Stimulated activated CD4-positive, alpha-beta T cell treated with anti-CD3 and anti-CD28 coated beads, TNF-alpha, amount 100 ng/mL, for 48 hours (primary cell): ENCODE results near the gene HDAC4.

Experiments
- DNase-seq, 3 donors: peaks; one replicate each; pipeline ENCODE4 v3.0.0-alpha.2; 2020; ENCODE audit warnings: low read depth in 3 of 3

HDAC4 gene

DNA sequence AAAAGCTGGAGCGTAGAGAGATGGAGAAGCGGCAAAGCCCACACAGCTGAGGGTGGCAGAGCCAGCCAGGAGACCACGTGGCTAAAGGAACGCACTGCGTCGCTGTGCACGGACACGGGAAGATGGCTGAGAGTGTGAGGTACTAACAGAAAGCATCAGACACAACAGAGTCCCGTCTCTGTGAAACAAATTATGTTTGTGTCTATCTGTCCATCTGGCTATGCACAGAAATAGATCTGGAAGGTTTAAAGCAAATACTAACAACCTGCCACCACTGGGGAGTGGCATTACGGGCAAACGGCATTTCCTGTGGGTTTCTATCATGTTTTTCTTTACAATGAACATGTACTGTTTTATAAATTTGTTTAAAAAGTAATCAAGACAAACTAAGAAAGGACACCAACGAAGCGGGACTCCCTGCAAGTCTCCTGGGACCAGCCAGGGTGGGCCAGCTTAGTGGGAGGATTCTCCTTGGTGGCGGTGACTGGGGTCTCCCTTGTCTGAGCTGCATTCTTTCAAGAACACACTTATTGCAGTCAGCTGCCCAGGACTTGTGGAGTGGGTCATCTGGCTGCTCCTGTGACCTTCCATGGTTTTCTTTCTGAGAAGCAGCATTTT, 290.8 kb downstream of the HDAC4 start:
- no peak for DNase-seq

DNA sequence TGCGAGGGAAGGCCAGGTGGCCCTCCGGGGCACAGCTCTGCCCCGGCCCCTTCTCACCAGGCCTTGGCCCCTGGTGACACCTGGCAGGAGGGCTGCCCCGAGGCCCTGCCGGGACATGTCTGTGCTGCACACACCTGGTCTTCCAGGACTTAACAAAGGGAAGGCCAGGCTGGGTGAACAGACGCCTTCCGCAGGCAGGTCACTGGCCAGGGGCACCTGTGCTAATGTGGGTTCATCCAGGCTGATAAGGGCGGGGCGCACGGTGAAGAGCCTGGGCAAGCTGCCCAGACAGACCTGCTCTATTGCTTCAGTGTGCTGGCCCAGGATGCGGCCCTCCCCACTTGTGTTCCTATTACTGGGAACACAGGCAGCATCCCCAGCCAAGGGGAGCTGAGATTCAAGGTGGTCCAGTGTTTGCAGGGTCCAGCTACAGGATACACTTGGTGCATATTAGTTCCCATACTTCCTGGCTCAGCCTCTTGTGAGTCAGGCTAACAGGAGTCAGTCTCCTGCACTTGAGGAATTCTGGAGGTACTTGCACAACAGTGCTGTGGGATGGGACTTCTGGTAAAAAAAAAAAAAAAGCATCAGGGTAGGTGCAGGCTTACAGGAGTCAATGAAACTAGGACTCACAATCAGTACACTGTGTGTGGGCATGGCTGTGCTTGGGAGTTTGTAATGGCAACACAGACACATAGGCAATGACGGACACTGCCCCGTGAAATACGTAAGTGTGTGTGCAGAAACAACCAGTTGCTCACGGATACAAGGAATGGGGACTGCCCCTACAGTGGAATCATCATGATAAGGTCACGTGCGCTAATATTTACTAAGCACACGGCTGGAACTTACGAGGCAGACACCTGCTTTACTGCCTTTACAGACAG, 291.5 kb downstream of the HDAC4 start:
- no peak for DNase-seq

DNA sequence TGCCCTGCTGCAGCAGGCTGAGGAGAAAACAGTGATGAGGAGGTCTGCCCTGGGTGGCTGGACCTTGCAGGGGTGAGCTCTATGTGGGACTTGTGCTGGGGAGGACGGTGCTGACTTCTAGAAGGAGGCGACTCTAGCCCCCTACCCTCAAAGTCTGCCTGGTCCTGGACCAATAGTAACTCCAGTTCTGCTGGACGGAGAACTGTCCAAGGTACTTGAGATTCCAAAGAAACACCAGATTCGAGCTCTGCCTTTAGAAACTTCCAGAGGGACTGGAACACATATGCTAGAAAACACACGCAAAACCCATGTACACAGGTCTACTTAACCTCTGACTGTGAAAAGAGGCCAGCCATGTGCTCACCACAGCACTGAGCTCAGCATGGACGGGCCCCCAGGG, 292.4 kb downstream of the HDAC4 start:
- no peak for DNase-seq

DNA sequence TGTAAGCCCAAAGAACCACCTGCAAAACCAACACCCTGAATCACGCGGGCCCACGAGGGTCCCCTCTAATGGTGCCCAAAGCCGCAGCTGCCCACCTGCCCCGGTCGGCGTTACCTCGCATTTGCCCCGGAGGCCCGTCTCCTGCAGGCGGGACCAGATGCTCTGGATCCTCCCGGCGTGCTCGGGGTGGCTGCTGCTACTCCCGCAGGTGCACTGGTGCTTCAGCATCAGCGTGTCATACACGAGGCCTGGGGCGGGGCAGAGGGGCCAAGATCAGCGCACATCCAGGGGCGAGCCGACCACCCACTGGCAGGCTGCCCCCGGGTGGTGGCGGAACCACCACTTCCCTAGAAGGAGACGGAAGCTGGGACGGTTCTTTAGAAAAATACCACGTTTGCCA, 292.9 kb downstream of the HDAC4 start:
- DNase-seq = no peak

DNA sequence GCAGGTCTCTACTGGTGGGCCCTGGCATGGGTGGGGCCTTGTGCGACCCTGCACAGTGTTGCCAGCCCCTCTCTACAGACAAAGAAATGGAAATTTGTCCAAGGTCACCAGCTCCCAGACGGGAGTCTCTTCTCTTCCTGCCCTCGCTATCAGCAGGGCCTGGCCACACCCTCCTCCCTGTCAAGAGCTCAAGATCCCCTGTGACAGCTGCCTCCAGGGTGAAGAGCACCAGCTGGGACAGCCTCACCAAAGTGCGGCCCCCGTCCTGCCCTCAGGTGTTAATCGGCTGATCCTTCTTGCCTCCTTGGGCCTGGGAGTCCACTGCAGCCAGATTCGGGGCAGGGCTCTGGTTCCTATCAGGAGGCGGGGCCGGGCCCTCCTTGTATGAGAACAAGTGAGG, 293.9 kb downstream of the HDAC4 start:
- no peak for DNase-seq

DNA sequence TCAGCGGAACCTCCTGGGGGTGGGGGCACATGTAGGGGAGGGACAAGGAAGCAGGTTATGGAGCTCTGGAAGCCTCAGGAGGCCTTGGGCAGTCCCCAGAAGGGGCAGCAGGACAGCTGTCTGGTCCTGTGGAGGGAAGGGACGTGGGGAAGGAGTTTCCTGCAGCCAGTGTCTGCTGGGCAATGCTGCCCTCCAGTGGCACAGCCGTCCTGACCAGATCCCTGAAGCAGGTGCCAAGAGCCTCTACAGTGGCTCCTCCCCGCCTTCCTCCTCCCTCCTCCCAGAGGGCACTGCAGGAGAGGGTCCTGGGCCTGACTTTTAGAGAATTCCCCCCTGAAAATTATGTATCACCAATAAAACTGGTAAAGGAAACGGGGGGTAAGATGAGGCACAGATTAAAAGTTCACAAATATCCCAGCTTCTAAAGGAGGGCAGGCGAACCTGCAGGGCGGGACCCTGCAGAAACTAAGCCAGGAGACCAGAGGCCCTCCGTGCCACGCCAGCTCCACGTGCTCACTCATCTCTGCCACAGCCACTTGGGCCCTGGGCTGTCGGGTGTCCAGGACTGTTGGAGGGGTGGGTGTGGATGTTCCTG, 294.4 kb downstream of the HDAC4 start:
- DNase-seq = no peak

DNA sequence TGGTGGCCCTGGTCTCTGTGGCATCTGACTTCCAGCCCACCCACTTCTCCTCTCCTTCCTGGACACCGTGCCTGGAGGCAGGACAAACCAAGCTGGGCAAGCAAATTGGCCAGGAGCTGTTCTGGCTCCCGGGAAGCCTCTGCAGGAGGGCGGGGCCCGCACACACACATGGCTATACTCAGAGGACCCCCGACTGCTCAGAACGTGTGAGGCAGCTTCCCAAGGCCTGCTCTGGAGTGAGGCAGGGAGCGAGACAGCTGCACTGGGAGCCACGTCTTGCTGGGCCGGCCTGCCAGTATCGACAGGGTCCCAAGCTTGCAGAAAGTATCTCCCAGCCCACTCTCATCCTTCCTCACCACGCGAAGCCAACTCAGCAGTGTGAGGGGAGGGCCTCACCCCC, 295.6 kb downstream of the HDAC4 start:
- DNase-seq = no peak

DNA sequence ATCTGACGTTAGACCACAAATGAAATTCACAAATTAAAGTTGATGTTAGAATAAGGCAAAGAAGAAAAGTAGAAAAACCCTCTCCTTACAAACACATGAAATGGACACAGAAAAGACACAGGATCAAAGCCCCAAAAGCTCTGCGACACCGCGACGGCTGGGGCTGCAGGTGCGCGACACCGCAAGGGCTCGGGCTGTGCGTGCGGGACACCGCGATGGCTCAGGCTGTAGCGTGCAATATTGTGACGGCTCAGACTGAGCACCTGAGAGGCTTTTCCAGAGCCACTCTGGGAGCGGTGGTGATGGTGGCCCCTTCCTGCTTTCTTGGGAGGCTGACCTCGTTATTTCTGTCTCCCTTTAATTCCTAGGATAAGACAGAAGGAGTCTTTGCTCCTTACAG, 296.0 kb downstream of the HDAC4 start:
- DNase-seq = no peak

DNA sequence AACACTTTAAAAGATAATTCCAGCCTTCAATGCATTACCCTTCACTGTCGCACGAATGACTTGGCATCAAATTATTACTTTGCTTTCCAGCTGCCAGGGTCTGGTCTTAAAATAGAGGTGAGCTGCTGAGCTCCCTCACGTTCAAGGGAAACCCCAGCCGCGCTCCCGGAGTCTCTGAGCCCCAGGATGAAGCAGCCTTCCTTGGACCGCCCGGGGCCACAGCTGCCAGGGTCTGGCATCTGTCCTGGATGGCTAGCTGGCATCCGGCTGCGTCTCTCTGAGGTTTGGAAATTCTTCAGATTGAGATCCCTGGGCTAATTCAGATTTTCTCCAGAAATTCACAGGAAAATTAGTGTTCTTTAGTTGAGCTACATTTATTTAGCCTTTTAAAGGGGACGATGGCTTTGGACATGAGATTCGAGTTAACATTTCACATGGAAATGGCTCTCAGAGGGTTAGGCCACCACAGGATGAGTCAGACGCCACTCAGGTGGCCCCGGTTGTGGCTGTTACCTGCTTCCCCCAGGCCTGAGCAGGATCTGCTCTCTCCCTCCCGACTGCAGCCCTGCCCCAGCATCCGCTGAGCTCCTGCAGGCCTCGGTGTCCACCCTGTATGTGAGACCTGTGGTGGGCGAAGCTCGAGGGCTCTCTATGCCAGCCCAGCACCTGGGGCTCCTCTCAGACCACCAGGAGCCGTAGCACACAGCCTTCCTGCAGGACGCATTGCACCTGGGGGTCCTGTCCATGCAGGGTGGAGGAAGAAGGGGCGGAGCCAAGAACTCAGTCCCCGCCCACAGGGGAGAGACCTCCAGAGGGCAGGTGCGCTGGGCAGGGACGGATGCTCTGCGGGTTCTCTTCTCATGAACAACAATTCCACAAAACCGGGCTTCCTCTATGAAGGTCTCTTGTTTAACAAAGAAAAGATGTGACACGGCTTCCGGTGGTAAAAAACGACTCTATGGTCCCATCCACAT, 297.4 kb downstream of the HDAC4 start:
- no peak for DNase-seq

DNA sequence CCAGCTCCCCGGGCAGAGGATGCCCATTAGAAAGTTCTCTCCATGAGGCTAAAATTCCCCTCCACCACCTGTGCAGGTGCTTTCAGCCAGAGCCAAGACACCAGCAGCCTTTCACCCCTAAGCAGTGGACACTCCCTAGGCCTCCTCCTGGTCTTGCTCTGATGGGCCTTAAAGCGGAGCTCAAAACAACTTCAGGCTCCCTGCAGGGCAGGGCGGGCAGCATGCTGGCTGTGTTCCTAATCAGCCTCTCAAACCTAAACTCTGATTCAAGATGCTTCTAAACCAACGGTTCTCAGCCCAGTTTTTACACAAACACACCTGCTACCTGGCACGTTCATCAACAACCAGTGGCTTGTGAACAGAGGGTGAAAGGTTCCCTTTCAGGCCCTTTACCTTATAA, 298.6 kb downstream of the HDAC4 start:
- no peak for DNase-seq

DNA sequence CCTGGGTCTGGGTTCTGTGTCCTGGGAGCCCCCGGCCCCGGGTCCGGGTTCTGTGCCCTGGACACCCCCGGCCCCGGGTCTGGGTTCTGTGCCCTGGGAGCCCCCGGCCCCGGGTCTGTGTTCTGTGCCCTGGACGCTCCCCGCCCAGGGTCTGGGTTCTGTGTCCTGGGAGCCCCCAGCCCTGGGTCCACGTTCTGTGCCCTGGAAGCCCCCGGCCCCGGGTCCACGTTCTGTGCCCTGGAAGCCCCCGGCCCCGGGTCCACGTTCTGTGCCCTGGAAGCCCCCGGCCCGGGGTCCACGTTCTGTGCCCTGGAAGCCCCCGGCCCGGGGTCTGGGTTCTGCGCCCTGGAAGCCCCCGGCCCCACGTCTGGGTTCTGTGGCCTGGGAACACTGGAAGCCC, 299.0 kb downstream of the HDAC4 start:
- DNase-seq = no peak

DNA sequence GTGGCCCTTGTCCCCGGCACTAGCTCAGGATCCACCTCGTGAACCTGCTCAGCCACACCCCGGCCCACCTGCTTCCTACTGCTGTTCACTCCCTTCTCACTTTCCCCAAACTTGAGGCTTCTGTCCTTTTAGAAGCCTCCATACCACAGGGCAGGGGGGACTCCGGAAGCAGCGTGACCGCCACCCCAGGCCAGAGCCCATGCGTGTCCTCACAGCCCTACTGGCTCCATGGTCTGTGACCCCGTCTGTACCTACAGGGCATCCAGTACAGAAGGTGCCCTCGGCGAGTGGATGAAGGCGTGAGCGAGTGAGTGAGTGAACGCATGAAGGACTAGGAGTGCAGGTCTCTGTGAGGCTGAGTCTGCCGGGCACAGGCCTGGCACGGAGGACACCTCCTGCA, 299.7 kb downstream of the HDAC4 start:
- no peak for DNase-seq

DNA sequence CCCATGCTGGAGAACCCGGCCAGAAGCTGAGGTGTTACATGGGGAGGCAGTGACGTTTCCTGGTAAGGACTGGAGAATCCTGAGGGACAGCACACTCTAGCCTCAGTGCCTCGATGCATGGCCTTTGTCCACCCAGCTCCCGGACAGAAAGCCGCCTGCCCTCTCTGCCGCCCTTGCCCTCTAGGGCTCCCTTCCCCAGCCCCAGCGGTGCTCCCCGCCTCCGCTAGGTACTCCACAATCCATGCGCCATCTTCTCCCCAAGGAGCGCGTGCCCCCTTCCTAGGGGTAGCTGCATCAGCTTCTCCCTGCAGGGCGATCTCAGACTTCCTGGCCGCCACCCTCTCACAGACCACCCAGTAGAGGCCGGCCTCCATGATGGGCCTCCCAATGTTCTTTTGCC, 301.3 kb downstream of the HDAC4 start:
- DNase-seq = no peak

DNA sequence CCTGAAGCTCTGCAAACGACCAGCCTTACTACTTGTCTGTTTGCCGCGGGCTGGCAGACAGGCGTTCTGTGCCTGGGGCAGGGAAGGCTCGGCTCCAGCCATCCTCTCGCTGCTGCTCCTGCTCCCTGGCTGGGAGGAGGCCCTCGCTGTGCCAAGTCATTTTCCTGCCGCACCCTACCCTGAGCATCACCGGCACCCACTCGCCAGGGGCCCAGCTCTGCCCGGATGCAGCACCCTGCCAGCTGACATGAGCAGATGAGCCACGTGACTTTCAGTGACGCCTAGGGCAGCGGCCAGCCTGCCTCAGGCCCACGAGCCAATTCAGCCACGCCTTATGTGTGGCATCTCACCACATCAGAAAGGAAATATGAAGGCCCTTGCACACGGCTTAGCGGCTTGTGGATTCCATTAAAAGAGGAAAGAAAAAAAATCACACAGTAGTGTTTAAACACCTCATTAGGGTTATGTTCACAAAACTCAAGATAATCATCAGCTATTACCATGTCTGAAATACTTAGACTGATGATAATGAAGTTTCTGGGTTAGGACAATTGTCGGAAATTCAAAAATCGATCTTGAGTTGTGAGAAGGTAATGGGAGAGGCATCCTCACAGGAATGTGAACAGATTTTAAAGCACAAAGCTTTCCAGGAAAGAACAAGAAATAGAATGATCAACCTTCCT, 302.4 kb downstream of the HDAC4 start:
- DNase-seq = no peak

DNA sequence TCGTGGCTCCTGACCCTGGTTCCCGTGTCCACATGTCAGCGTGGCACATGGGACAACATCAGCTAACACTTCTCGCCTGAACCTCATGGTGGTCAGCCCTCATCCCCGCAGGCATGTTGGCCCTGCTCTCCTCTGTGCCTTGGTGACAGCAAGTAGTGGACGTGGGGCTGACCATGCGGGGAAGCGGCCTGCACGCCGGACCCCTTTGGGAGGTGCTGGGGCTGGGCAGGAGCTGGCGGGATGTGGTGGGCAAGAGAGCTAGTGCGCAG, 303.5 kb downstream of the HDAC4 start:
- DNase-seq = no peak

DNA sequence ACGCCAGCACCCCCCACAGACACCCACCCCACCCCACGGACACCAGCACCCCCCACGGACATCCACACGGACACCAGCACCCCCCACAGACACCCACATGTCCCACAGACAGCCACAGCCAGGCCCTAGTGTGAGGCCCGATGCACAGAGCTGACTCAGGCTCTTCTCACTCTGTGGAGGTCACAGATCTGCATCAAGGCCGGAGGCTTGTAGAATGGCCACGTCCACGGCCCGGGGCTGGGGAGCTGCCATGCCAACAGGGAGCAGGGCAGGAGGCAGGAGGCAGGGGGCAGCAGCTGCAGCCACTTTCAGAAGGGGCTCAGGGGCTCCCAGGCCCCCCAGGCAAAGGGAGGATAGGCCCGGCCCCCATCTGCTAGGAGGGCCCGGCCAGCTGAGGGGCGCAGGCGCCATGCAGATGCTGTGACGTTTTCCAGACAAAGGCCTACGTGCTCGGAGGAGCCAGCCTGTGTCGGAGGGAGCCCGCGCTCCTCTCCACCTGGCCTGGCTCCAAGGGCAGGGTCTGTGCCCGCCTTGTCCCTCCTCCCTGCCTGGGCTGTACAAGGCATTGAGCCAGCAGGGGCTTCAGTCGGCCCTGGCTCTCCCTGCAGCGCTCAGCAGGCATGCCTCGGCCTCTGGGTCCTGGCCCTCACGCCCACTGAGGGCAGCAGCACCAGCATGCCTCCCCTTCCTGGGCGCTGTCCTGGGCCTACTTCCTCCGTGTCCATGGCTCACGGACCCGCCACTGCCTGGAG, 304.0 kb downstream of the HDAC4 start:
- DNase-seq = no peak

DNA sequence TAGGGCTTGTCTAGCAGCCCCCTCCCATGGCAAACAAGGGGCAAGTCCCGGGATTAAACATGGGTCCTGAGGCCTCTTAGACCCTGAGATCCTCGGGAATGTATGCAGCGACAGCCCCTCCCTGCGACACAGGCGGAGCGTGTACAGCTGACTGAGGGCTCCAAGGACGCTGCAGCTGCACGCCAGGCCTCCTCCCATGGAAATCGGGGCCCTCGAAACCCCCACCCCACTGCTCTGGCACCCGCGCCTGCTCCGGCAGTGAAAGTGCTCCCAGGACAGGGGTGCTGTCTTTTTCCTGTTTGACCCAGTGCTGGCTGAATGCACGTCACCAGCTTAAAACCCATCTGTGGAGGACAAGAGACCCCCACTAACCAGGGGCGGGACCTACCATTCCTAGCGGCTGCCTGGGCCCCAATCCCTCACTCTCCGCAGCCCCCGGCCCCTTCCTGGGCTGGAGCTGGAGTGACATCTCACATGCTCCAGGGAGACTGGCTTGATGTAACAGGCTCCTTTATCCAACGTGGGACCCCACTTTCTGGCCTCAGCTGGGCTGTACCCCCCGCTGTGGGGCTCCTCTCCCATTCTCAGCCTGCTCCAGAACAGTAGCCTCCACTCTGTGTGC, 305.2 kb downstream of the HDAC4 start:
- no peak for DNase-seq

DNA sequence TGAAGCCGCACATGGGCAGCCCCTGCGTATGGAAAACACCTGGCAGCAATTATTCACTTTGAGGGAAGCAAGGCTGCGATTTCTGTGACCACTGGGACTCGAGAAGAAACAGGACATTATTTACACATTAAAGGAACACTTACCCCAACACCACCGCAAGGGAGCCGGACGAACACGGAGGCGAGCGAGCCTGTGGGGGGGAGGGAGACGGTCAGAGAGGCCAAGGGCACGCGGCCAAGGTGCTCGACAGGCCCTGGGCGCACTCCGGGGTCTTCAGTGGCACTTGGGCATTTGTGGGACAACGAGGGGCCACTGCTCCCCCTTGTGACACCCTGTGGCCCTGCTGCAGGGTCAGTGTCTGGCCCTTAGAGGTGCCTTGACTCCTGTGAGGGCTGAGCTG, 306.0 kb downstream of the HDAC4 start:
- DNase-seq = no peak

DNA sequence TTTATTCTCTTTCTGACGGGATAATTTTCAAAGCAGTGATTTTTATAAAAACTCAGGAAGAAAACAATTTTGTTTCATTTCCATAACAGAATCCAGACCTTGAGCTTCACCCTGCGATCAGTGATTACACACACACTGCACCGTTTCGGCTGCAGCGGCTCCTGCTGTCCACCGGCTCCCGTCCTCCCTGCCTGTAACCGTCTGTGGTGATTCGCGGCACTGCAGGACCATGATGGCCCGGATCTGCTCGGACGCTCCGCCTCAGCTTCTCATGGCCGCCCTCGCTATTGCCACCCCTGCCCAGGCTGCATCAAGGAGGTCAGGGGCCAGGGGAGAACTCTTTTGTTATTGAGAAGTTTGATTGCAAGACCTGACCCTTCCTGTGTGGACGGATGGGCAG, 306.9 kb downstream of the HDAC4 start:
- no peak for DNase-seq

DNA sequence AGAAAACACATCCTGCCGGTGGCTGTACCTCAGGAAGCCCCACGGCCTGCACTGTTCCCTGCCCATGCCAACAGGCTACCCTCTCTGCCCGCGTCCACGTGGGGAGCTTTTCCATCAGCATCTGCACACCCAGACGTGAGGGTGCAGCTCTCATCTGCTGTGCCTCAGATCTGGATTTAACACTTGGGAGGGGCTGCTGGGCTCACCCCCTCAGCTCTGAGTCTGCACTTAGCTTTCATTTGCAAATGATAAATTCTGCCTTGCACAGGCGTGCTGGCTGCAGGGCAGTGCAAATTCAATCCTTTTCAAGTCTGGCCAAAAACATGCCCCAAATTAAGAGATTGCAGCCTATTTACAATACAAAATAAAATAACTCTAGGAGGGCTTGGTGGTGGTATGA, 307.3 kb downstream of the HDAC4 start:
- DNase-seq = no peak
